ENCODE data around the gene TBL1Y. TPM values are rescaled to one million over a fixed set of nuclear protein-coding genes. Genes with fewer than 3 reads are reported as not detected.
"Not testable (repeated sequence)": the region's sequence is repeated elsewhere in the genome, so short reads cannot be mapped to it uniquely, and the experiment has no call there.

TBL1Y gene
- total RNA-seq, 1 donor from 2014 or later = 1.2 TPM

GRCh38 chrY:7056886-7057285 lies 146.4 kb downstream of the TBL1Y start:
- H3K4me3 ChIP-seq (ENCODE audit: low read depth, low read length) = no peak overlapping the region
- TF ChIP-seq, protein P1, sequence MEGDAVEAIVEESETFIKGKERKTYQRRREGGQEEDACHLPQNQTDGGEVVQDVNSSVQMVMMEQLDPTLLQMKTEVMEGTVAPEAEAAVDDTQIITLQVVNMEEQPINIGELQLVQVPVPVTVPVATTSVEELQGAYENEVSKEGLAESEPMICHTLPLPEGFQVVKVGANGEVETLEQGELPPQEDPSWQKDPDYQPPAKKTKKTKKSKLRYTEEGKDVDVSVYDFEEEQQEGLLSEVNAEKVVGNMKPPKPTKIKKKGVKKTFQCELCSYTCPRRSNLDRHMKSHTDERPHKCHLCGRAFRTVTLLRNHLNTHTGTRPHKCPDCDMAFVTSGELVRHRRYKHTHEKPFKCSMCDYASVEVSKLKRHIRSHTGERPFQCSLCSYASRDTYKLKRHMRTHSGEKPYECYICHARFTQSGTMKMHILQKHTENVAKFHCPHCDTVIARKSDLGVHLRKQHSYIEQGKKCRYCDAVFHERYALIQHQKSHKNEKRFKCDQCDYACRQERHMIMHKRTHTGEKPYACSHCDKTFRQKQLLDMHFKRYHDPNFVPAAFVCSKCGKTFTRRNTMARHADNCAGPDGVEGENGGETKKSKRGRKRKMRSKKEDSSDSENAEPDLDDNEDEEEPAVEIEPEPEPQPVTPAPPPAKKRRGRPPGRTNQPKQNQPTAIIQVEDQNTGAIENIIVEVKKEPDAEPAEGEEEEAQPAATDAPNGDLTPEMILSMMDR (conservative IDR thresholded peaks at IDR 0.05; ENCODE audit: low read depth, low read length) = no peak
- DNase-seq (ENCODE audit: low read depth) = no peak

- TF ChIP-seq, protein P1 (conservative IDR thresholded peaks at IDR 0.05; ENCODE audit: low read depth, low read length) = no peak
- DNase-seq (ENCODE audit: low read depth) = no peak
- H3K4me3 ChIP-seq (ENCODE audit: low read depth, low read length) = no peak overlapping the region
Observed at GRCh38 chrY:7078725-7079124, 168.2 kb downstream of the TBL1Y start.

DNA sequence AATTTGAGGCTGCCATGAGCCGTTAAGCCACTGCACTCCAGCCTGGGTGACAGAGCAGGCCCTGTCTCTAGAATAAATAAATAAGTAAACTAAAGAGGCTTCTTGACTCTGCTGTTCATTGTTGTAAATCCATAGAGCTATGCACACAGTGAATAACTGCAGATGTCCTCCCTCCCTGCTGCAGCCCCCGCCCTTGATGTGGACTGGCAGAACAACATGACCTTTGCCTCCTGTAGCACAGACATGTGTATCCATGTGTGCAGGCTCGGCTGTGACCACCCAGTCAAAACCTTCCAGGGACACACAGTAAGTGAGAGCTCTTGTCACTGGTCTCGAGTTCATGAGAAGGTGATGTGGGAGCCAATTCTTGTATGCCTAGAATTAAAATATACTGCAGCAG lies 170.1 kb downstream of the TBL1Y start:
- DNase-seq (ENCODE audit: low read depth); H3K4me3 ChIP-seq (ENCODE audit: low read depth, low read length): not testable (repeated sequence)

GRCh38 chrY:7085606-7086005 lies 175.1 kb downstream of the TBL1Y start:
- TF ChIP-seq, protein P1 (conservative IDR thresholded peaks at IDR 0.05; ENCODE audit: low read depth, low read length) = peak; percentile 63
- H3K4me3 ChIP-seq (ENCODE audit: low read depth, low read length) = no peak overlapping the region
- no peak for DNase-seq (ENCODE audit: low read depth)

GRCh38 chrY:7092836-7093235 lies 182.3 kb downstream of the TBL1Y start:
- DNase-seq (ENCODE audit: low read depth) = no peak
- TF ChIP-seq, protein P1 (conservative IDR thresholded peaks at IDR 0.05; ENCODE audit: low read depth, low read length) = peak; percentile 55
- no peak overlapping the region for H3K4me3 ChIP-seq (ENCODE audit: low read depth, low read length)

- DNase-seq (ENCODE audit: low read depth) = no peak
- no peak overlapping the region for H3K4me3 ChIP-seq (ENCODE audit: low read depth, low read length)
- TF ChIP-seq, protein P1 (conservative IDR thresholded peaks at IDR 0.05; ENCODE audit: low read depth, low read length) = no peak
Observed at GRCh38 chrY:7094365-7094764, 183.9 kb downstream of the TBL1Y start.

- DNase-seq (ENCODE audit: low read depth) = no peak
- no peak overlapping the region for H3K4me3 ChIP-seq (ENCODE audit: low read depth, low read length)
- TF ChIP-seq, protein P1 (conservative IDR thresholded peaks at IDR 0.05; ENCODE audit: low read depth, low read length) = no peak
Observed at GRCh38 chrY:7097021-7097420, 186.5 kb downstream of the TBL1Y start.

DNA sequence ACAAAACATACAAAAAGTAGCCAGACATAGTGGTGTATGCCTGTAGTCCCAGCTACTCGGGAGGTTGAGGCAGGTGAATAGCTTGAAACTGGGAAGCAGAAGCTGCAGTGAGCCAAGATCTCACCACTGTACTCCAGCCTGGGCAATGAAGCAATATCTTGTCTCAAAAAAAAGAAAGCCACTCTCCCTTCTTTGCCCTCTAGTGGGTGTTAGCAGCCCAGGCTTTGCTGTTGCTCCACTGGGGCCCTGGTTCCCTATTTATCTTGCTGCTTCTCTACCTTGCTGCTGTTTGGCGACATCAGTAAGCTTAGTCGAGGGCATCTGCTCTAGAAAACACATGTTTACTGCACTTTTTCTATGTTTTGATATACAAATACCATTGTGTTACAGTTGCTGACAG lies 189.2 kb downstream of the TBL1Y start:
- TF ChIP-seq, protein P1 (conservative IDR thresholded peaks at IDR 0.05; ENCODE audit: low read depth, low read length) = peak; percentile 23
- DNase-seq (ENCODE audit: low read depth) = no peak
- no peak overlapping the region for H3K4me3 ChIP-seq (ENCODE audit: low read depth, low read length)

Data from epithelial cell of proximal tubule (primary cell).